NCI-H146 treated with DMSO at 0.1 percent for 48 hours (cell line): ENCODE data around the gene MAD1L1.

Source experiments
- DNase-seq: peaks from one replicate; lab custom pipeline; 2025; ENCODE audit not compliant: unreplicated experiment; lab: John Stamatoyannopoulos, UW

The MAD1L1 gene

GRCh38 chr7:2242541-2243429 lies 10.0 kb upstream of the MAD1L1 start:
- no peak for DNase-seq

GRCh38 chr7:2241580-2242540 lies 9.1 kb upstream of the MAD1L1 start, which contains the start of the genes MRM2 and NUDT1:
Gene MRM2 (minus strand): TSS chr7:2242205. CDS start chr7:2242169, 36 bp downstream.
Gene NUDT1 (plus strand): TSS chr7:2242226. CDS start chr7:2244575, 2,349 bp downstream.
- peak; percentile 74 for DNase-seq

- DNase-seq: no peak
Observed at GRCh38 chr7:2239242-2239641, 6.5 kb upstream of the MAD1L1 start.

GRCh38 chr7:2237109-2237602 lies 4.4 kb upstream of the MAD1L1 start:
- no peak for DNase-seq

- DNase-seq: no peak
Observed at GRCh38 chr7:2233926-2234325, 1.2 kb upstream of the MAD1L1 start.

- no peak for DNase-seq
Observed at GRCh38 chr7:2231992-2232765, 566 bp downstream of the MAD1L1 start.

GRCh38 chr7:2230882-2231281 lies 1.9 kb downstream of the MAD1L1 start:
- no peak for DNase-seq

- no peak for DNase-seq
Observed at GRCh38 chr7:2230226-2230625, 2.5 kb downstream of the MAD1L1 start.

- no peak for DNase-seq
Observed at GRCh38 chr7:2229467-2229866, 3.3 kb downstream of the MAD1L1 start.

GRCh38 chr7:2228921-2229320 lies 3.8 kb downstream of the MAD1L1 start:
- no peak for DNase-seq

- DNase-seq: no peak
Observed at GRCh38 chr7:2227699-2228098, 5.0 kb downstream of the MAD1L1 start.

- DNase-seq: no peak
Observed at GRCh38 chr7:2225830-2226229, 6.9 kb downstream of the MAD1L1 start.

GRCh38 chr7:2225336-2225735 lies 7.4 kb downstream of the MAD1L1 start:
- DNase-seq: no peak

GRCh38 chr7:2224934-2225333 lies 7.8 kb downstream of the MAD1L1 start:
- DNase-seq: no peak

GRCh38 chr7:2224491-2224928 lies 8.2 kb downstream of the MAD1L1 start:
- DNase-seq: no peak

GRCh38 chr7:2223321-2223720 lies 9.4 kb downstream of the MAD1L1 start:
- DNase-seq: no peak

- no peak for DNase-seq
Observed at GRCh38 chr7:2222516-2222915, 10.2 kb downstream of the MAD1L1 start.

GRCh38 chr7:2220954-2221353 lies 11.8 kb downstream of the MAD1L1 start:
- DNase-seq: no peak

- DNase-seq: no peak
Observed at GRCh38 chr7:2220506-2220905, 12.2 kb downstream of the MAD1L1 start.

- DNase-seq: no peak
Observed at GRCh38 chr7:2220030-2220429, 12.7 kb downstream of the MAD1L1 start.

GRCh38 chr7:2219606-2220005 lies 13.1 kb downstream of the MAD1L1 start:
- DNase-seq: no peak
